ENCODE results near the gene AUTS2.

GRCh38 chr7:70706698-70707097 lies 1108.4 kb downstream of the AUTS2 start:
- no peak for TF ChIP-seq CTCF (IDR thresholded peaks at IDR 0.05; ENCODE audit: insufficient read depth, low read length)
- TF ChIP-seq REST (IDR thresholded peaks at IDR 0.05; ENCODE audit: insufficient replicate concordance, low read depth) = no peak

Data from HL-60 (cell line).